HEK293 (cell line): ENCODE data around the gene SAP130.

ENCODE experiments used
- BCL11A ChIP-seq: fragments of 450-650 bp; formaldehyde crosslinking; IDR thresholded peaks from 2 replicates; pipeline ENCODE4 v1.5.1; 2016; ENCODE audit warnings: low read depth, missing biosample characterization, missing genetic modification characterization
- ZBTB17 ChIP-seq: fragments of 450-650 bp; formaldehyde crosslinking; IDR thresholded peaks from 2 replicates; pipeline ENCODE4 v1.5.1; 2016; ENCODE audit warnings: missing biosample characterization, missing genetic modification characterization
- ZBTB8A ChIP-seq: fragments of 450-650 bp; formaldehyde crosslinking; IDR thresholded peaks from 2 replicates; pipeline ENCODE4 v1.5.1; 2016; ENCODE audit warnings: missing biosample characterization, missing genetic modification characterization
- ZNF121 ChIP-seq: fragments of 450-650 bp; formaldehyde crosslinking; IDR thresholded peaks from 2 replicates; pipeline ENCODE4 v1.5.1; 2016; ENCODE audit warnings: missing biosample characterization, missing genetic modification characterization
- ZNF423 ChIP-seq: fragments of 450-650 bp; formaldehyde crosslinking; IDR thresholded peaks from 2 replicates; pipeline ENCODE4 v1.5.1; 2016; ENCODE audit warnings: missing biosample characterization, missing genetic modification characterization
- ZNF473 ChIP-seq: fragments of 450-650 bp; formaldehyde crosslinking; IDR thresholded peaks from 2 replicates; pipeline ENCODE4 v1.5.1; 2017; ENCODE audit warnings: missing biosample characterization, missing genetic modification characterization
- ZNF677 ChIP-seq: fragments of 450-650 bp; IDR thresholded peaks from 2 replicates; pipeline ENCODE4 v1.5.0; 2018; ENCODE audit warnings: missing biosample characterization, mild to moderate bottlenecking, missing genetic modification characterization, moderate library complexity
- ZNF776 ChIP-seq: fragments of 450-650 bp; formaldehyde crosslinking; IDR thresholded peaks from 2 replicates; pipeline ENCODE4 v1.5.0; 2017; ENCODE audit warnings: missing biosample characterization, missing genetic modification characterization, borderline replicate concordance
- TF ChIP-seq, protein P1 (sequence below): fragments of 450-650 bp; formaldehyde crosslinking; IDR thresholded peaks from 2 replicates; pipeline ENCODE4 v1.5.1; 2016; ENCODE audit warnings: missing biosample characterization, missing genetic modification characterization
- TF ChIP-seq, protein P2 (sequence below): fragments of 450-650 bp; formaldehyde crosslinking; IDR thresholded peaks from 2 replicates; pipeline ENCODE4 v1.5.1; 2016; ENCODE audit warnings: missing biosample characterization, missing genetic modification characterization

DNA sequence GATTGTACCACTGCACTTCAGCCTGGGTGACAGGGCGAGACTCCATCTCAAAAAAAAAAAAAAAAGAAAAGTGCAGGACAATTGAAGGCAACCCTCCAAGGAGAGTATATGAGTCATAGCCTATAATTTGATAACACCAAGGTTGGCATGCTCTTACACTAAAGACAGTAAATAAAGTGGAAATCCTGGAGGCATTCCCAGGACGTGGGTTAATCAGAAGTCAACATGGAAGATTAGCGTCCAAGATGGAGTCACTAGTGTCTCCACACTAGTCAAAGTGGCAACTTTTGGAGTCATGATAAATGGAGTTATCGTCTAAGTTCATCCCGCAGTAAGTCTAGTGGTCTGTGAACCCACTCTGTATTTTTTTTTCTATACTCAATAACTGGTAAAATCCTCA lies 41.9 kb upstream of the SAP130 start:
- TF ChIP-seq, protein P1, sequence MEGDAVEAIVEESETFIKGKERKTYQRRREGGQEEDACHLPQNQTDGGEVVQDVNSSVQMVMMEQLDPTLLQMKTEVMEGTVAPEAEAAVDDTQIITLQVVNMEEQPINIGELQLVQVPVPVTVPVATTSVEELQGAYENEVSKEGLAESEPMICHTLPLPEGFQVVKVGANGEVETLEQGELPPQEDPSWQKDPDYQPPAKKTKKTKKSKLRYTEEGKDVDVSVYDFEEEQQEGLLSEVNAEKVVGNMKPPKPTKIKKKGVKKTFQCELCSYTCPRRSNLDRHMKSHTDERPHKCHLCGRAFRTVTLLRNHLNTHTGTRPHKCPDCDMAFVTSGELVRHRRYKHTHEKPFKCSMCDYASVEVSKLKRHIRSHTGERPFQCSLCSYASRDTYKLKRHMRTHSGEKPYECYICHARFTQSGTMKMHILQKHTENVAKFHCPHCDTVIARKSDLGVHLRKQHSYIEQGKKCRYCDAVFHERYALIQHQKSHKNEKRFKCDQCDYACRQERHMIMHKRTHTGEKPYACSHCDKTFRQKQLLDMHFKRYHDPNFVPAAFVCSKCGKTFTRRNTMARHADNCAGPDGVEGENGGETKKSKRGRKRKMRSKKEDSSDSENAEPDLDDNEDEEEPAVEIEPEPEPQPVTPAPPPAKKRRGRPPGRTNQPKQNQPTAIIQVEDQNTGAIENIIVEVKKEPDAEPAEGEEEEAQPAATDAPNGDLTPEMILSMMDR: no peak
- no peak for TF ChIP-seq ZNF677
- TF ChIP-seq ZNF473: no peak
- TF ChIP-seq BCL11A (tag by site-specific recombination): no peak
- no peak for TF ChIP-seq ZNF121
- TF ChIP-seq ZBTB8A: no peak
- TF ChIP-seq ZNF423 (tag by site-specific recombination): no peak
- no peak for TF ChIP-seq ZBTB17 (tag by site-specific recombination)
- TF ChIP-seq, protein P2, sequence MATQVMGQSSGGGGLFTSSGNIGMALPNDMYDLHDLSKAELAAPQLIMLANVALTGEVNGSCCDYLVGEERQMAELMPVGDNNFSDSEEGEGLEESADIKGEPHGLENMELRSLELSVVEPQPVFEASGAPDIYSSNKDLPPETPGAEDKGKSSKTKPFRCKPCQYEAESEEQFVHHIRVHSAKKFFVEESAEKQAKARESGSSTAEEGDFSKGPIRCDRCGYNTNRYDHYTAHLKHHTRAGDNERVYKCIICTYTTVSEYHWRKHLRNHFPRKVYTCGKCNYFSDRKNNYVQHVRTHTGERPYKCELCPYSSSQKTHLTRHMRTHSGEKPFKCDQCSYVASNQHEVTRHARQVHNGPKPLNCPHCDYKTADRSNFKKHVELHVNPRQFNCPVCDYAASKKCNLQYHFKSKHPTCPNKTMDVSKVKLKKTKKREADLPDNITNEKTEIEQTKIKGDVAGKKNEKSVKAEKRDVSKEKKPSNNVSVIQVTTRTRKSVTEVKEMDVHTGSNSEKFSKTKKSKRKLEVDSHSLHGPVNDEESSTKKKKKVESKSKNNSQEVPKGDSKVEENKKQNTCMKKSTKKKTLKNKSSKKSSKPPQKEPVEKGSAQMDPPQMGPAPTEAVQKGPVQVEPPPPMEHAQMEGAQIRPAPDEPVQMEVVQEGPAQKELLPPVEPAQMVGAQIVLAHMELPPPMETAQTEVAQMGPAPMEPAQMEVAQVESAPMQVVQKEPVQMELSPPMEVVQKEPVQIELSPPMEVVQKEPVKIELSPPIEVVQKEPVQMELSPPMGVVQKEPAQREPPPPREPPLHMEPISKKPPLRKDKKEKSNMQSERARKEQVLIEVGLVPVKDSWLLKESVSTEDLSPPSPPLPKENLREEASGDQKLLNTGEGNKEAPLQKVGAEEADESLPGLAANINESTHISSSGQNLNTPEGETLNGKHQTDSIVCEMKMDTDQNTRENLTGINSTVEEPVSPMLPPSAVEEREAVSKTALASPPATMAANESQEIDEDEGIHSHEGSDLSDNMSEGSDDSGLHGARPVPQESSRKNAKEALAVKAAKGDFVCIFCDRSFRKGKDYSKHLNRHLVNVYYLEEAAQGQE (tag by site-specific recombination): no peak
- TF ChIP-seq ZNF776 (tag by site-specific recombination): no peak
